HL-60/S4 treated with phorbol 12-myristate 13-acetate at 8.2 ng/mL for 4 days and 3 days (cell line): Measurements from ENCODE around the gene RAB11B.
"Not testable (repeated sequence)": the region's sequence is repeated elsewhere in the genome, so short reads cannot be mapped to it uniquely, and the experiment has no call there.

Source experiments
- in situ Hi-C: fragments of 300-500 bp; cut with MboI; formaldehyde crosslinking; loops from 2 replicates; pipeline ENCODE4 v1.15.0; 2022; ENCODE audit warnings: low sequenced_read_pairs

Gene RAB11B

DNA sequence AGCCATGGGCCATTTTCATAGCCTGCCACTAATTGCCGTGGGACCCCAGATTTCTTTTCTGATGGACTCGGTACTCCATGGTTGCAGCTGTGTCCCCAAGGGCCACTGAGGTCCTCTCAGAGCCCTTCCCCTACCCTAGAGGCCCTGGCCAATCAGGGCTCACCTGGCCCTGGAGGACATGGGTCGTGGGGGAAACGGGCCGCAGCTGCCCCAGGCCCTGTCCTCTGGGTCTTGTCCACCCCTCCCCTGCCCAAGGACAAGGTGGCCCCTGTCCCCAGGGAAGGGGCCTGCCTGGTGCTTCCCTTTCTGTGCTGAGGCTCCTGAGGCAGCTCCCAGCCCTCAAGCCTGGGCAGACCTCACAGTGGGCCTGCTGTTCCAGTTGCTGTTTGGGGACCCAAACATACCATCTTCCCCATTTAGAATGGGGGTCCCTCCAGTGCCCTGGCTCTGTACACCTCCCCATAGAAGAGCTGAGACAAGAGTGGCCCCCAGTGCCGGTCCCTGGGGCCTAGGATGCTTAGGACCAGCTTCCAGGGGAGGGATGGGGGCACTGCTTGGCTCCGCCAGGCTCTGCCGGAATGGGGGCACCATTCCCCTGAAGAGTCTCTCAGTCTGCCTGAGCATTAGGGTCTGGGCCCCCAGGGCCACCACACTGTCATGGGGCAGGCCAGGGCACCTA, 3.2 kb downstream of the RAB11B start:
- in situ Hi-C loops, result no loop called here

- in situ Hi-C loops, result no loop called here
These were observed 3.7 kb downstream of the RAB11B start for GRCh38 chr19:8393871-8394250.

- in situ Hi-C loops, result no loop called here
These were observed 5.5 kb downstream of the RAB11B start for GRCh38 chr19:8395621-8396082.

- in situ Hi-C loops, result no loop called here
These were observed 6.0 kb downstream of the RAB11B start for GRCh38 chr19:8396185-8396562.

- in situ Hi-C loops, result no loop called here
These were observed 6.5 kb downstream of the RAB11B start for GRCh38 chr19:8396563-8397203.

- in situ Hi-C loops, result no loop called here
These were observed 7.1 kb downstream of the RAB11B start for GRCh38 chr19:8397271-8397670.

- in situ Hi-C loops, result no loop called here
These were observed 7.7 kb downstream of the RAB11B start for GRCh38 chr19:8397746-8398310.

DNA sequence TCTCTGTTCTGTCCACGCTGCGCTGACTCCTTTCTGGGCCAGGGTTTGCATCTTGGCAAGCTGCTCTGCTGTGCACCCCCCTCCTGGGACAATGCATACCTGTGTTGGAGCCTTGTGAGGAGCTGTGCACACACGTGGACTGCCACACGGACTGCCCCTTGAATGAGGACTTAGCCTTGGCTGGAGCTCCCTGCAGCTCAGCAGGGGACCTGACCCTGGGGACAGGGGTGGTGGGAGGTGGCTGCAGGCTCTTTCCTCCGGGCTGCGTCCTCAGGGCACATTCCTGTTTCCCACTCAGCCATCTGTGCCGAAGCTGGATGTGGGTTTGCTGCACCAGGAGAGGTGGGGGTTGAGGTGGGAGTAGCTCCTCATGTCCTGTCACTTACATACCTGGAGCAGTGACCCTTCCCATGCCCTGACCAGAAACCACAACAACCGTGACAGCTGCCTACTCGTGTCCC, 8.2 kb downstream of the RAB11B start:
- in situ Hi-C loops, result no loop called here

- in situ Hi-C loops, result no loop called here
These were observed 9.6 kb downstream of the RAB11B start for GRCh38 chr19:8399681-8400188.

GRCh38 chr19:8401981-8402411, 11.8 kb downstream of the RAB11B start:
- in situ Hi-C loops, result no loop called here

DNA sequence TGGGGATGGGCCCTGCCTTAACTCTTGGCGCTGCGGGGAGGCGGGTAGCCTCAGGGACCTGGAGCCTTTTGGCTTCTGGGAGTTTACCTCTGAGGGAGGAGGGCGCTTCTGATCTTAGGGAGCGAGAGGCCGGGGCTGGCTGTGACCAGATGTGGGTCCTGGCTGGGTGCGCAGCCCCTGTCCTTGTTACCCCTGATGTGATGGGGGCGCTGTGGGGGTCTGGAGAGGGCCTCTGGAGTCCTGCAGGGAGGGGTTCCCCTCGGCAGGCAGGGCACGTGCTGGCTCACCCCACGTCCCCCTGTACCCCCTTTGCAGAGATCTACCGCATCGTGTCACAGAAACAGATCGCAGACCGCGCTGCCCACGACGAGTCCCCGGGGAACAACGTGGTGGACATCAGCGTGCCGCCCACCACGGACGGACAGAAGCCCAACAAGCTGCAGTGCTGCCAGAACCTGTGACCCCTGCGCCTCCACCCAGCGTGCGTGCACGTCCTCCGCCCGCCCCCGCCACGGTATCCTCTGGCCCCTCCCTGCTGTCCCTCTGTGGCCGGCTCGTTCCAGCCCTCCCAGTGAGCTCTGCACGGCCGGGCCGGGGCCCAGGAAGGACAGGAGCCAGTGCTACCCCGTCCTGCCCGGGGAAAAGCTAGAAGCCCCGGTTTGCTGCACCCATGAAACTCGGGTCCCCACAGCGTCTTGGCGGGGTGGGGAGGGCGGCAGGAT, 13.1 kb downstream of the RAB11B start:
- in situ Hi-C loops, result no loop called here

DNA sequence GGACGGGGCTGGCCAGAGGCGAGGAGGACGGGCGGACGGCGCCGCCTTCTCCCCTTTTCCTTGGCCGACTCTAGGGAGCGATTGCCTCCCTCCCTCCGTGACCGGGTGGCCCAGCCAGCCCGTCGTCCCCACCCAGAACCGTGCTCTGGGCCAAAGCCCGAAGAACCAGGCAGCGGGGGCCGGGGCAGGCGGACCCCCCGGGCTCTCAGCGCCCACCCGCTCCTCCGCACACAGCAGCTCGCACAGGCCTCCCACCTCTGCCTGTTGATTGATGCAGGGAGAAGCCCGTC, 13.6 kb downstream of the RAB11B start:
- in situ Hi-C loops, result no loop called here

DNA sequence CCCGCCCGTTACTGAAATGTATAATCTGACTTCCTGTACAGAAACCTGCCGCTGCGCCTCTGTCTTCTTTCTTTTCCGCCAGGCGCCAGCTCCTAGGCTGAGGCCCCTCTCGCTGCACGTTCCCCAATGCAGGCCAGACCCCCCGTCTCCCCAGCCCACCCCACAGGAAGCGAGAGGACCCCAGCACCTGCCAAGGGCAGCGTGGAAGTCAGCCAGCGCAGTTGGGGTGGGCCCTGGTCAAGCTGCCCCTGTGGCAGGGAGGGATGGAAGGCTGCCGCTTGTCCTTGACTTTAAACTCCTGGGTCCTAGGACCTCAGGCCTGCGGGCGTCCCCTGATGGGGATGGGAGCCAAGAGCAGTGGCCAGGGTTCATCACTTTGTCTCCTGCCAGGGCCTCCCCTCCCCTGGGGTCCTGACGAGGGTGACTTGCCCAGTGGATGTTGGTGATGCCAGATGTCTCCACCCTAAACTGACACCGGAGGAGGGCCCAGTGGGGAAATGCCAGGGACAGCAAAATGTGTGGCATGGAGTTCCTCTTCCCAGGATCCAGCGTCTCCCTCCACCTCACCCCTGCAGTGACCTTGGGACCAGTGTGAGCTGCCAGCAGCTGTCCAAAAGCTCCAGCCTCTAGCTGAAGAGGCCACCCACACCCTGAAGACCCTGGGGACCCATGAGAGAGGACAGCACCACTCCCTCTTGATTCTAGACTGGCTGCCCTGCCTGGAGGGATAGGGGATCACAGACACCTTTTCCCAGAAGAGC, 14.4 kb downstream of the RAB11B start:
- in situ Hi-C loops, result no loop called here

GRCh38 chr19:8410718-8411117, 20.6 kb downstream of the RAB11B start:
- in situ Hi-C loops, result not testable (repeated sequence)

- in situ Hi-C loops, result no loop called here
These were observed 22.8 kb downstream of the RAB11B start, which contains the start of gene MARCHF2 for GRCh38 chr19:8412783-8413628. MARCHF2 (plus strand) TSS chr19:8413305; CDS start chr19:8421841, 8,536 bp downstream.

DNA sequence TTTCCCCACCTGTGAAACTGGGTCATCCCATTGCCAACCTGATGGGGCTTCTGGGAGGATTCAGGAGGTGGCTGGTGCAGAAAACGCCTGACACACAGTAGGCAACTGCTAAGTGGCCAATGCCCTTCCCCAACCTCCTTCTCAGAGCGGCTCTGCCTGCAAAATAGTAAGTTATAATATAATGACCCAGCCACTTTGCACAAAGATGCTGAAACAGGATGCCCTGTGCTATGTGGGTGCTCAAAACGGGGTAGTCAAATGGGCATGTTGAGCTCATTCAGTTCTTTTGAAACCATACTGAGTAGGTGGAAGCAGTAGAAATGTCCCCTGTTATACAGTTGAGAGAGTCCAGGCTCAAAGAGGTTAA, 23.5 kb downstream of the RAB11B start:
- in situ Hi-C loops, result no loop called here

GRCh38 chr19:8416796-8417195, 26.6 kb downstream of the RAB11B start:
- in situ Hi-C loops, result no loop called here

DNA sequence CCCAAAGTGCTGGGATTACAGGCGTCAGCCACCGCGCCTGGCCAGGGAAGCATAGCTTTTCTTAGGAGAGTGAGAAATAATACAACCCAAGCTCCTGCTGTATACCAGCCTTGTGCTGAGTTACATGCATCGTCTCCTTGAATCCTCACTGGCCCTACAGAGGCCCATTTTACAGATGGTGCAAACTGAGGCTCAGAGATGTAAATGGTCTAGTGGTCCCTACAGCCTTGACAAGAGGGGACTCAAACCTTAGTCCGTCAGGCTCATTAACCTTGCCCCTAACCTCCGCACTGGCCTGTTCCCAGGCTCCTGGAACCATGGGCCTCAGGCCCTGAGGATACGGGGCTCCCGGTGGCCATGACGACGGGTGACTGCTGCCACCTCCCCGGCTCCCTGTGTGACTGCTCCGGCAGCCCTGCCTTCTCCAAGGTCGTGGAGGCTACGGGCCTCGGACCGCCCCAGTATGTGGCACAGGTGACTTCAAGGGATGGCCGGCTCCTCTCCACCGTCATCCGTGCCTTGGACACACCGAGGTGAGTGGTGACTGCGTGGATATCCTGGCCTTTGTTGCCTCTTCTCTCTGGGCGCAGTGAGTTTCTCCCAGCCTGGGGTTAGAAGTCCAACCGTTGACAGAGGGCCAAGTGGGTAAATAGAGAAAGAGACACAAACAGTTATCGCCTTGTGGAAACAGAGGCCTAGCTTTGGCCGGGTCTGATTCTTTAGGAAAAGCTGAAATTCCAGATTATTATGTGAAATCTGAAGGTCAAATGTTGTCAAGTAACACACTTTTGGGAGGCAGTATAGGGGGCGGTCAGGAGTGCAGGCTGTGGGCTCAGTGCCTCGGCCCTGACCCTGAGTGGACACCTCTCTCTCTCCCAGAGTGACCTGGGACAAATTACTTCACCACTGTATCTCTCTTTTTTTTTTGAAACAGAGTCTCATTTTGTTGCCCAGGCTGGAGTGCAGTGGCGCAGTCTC, 31.6 kb downstream of the RAB11B start:
- in situ Hi-C loops, result no loop called here

DNA sequence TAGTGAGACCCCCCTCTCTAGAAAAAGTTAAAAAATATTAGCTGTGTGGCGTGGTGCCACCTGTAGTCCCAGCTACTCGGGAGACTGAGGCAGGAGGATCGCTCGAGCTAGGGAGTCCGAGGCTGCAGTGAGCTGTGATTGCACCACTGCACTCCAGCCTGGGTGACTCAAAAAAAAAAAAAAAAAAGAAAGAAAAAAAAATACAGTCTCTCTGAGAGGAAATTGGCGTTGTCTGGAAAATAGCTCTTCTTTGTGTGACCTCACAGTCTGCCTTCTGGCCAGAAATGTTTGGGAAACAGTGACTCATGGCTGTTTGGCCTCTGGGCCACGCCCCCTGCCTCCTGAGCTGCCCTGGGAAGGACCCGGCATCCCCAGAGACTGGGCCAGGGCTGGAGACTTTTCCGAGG, 33.7 kb downstream of the RAB11B start:
- in situ Hi-C loops, result no loop called here
